HepG2 (cell line): ENCODE measurements around the gene ZNF287. TPM values are rescaled to one million over a fixed set of nuclear protein-coding genes. Genes with fewer than 3 reads are reported as not detected.

ENCODE experiments used
- ATF3 ChIP-seq: sonication (generic); formaldehyde crosslinking; IDR thresholded peaks from 2 replicates; pipeline ENCODE4 v1.4.0; 2020; ENCODE audit warnings: missing genetic modification reagents
- BORCS8-MEF2B ChIP-seq: sonication (generic); formaldehyde crosslinking; IDR thresholded peaks from 2 replicates; pipeline ENCODE4 v1.8.0; 2022; ENCODE audit warnings: mild to moderate bottlenecking, missing genetic modification reagents
- EED ChIP-seq: sonication (generic); formaldehyde crosslinking; IDR thresholded peaks from 2 replicates; pipeline ENCODE4 v1.5.0; 2020; ENCODE audit warnings: mild to moderate bottlenecking, missing genetic modification reagents
- ELF3 ChIP-seq: IDR thresholded peaks from 2 replicates; pipeline ENCODE4 v1.6.1; 2016; ENCODE audit warnings: missing genetic modification reagents, missing compliant biosample characterization
- FOSL1 ChIP-seq: sonication (generic); formaldehyde crosslinking; IDR thresholded peaks from 2 replicates; pipeline ENCODE4 v1.9.0; 2021; ENCODE audit warnings: missing genetic modification reagents, borderline replicate concordance
- FOSL2 ChIP-seq: sonication (generic); formaldehyde crosslinking; IDR thresholded peaks from 2 replicates; pipeline ENCODE4 v1.4.0; 2020; ENCODE audit warnings: missing genetic modification reagents
- ISX ChIP-seq: sonication (generic); formaldehyde crosslinking; conservative IDR thresholded peaks from 2 replicates; pipeline ENCODE4 v1.5.0; 2020; ENCODE audit warnings: missing genetic modification reagents
- JDP2 ChIP-seq: sonication (generic); formaldehyde crosslinking; IDR thresholded peaks from 2 replicates; pipeline ENCODE4 v1.8.1; 2022; ENCODE audit warnings: missing genetic modification reagents, borderline replicate concordance
- JUN ChIP-seq: sonication (generic); formaldehyde crosslinking; IDR thresholded peaks from 2 replicates; pipeline ENCODE4 v1.4.0; 2020; ENCODE audit warnings: mild to moderate bottlenecking, missing genetic modification reagents
- JUND ChIP-seq: sonication (generic); formaldehyde crosslinking; IDR thresholded peaks from 2 replicates; pipeline ENCODE4 v1.8.0; 2022; ENCODE audit warnings: mild to moderate bottlenecking, missing genetic modification reagents
- MEIS2 ChIP-seq: sonication (generic); formaldehyde crosslinking; IDR thresholded peaks from 2 replicates; pipeline ENCODE4 v1.9.0; 2021; ENCODE audit warnings: mild to moderate bottlenecking, missing genetic modification reagents
- NAIF1 ChIP-seq: sonication (generic); formaldehyde crosslinking; IDR thresholded peaks from 2 replicates; pipeline ENCODE4 v1.5.0; 2020; ENCODE audit warnings: mild to moderate bottlenecking, missing genetic modification reagents, borderline replicate concordance
- NFYC ChIP-seq: IDR thresholded peaks from 2 replicates; pipeline ENCODE4 v1.6.1; 2016; ENCODE audit warnings: missing genetic modification reagents, missing compliant biosample characterization
- PHF21A ChIP-seq: sonication (generic); formaldehyde crosslinking; IDR thresholded peaks from 2 replicates; pipeline ENCODE4 v1.5.0; 2020; ENCODE audit warnings: mild to moderate bottlenecking, missing genetic modification reagents
- RXRA ChIP-seq: sonication (generic); formaldehyde crosslinking; IDR thresholded peaks from 2 replicates; pipeline ENCODE4 v1.5.1; 2020; ENCODE audit warnings: missing genetic modification reagents
- SKIL ChIP-seq: sonication (generic); formaldehyde crosslinking; IDR thresholded peaks from 2 replicates; pipeline ENCODE4 v1.8.0; 2022; ENCODE audit warnings: missing genetic modification reagents, mild to moderate bottlenecking, moderate library complexity, borderline replicate concordance
- ZMYM3 ChIP-seq: sonication (generic); formaldehyde crosslinking; IDR thresholded peaks from 2 replicates; pipeline ENCODE4 v1.5.1; 2020; ENCODE audit warnings: mild to moderate bottlenecking, missing genetic modification reagents
- ZNF407 ChIP-seq: sonication (generic); formaldehyde crosslinking; IDR thresholded peaks from one replicate; pipeline ENCODE4 v1.5.1; 2020; ENCODE audit warnings: mild to moderate bottlenecking, missing genetic modification reagents; ENCODE audit errors: not compliant biosample characterization
- ZNF510 ChIP-seq: sonication (generic); formaldehyde crosslinking; IDR thresholded peaks from 2 replicates; pipeline ENCODE4 v1.4.0; 2020; ENCODE audit warnings: low read depth, mild to moderate bottlenecking, missing genetic modification reagents
- ZSCAN12 ChIP-seq: sonication (generic); formaldehyde crosslinking; IDR thresholded peaks from 2 replicates; pipeline ENCODE4 v1.9.0; 2021; ENCODE audit warnings: mild to moderate bottlenecking, missing genetic modification reagents
- polyA plus RNA-seq, 8 experiments: library from polyadenylated mRNA; depleted of rRNA in 3 of 8; stranded (reverse) in 7 of 8; unstranded in 1 of 8; fragments of >200 nt; fragmentation: Illumina TruSeq in 4 of 8; extraction: Trizol in 4 of 8; gene quantifications; 2 replicates each; pipeline versions ENCODE4 v1.2.1 to v1.2.3, GENCODE V29; 2011 to 2016; ENCODE audit warnings: low read depth in 4 of 8, missing spikeins in 1 of 8, mixed read lengths in 1 of 8; ENCODE audit not compliant: insufficient read depth in 1 of 8
- total RNA-seq, 5 experiments: library from RNA; depleted of rRNA; stranded (reverse); fragments of >200 nt; fragmentation: Illumina TruSeq; extraction: Trizol; gene quantifications; 2 replicates each; pipeline ENCODE4 v1.2.3, GENCODE V29; 2016; ENCODE audit warnings: low read depth in 1 of 5

Gene ZNF287
- total and polyA plus RNA-seq, 2 of the 13 experiments (the other 11 are each of a cell fraction or from before 2014, with no cell fraction given) = 0.21 TPM; not detected in 1

DNA sequence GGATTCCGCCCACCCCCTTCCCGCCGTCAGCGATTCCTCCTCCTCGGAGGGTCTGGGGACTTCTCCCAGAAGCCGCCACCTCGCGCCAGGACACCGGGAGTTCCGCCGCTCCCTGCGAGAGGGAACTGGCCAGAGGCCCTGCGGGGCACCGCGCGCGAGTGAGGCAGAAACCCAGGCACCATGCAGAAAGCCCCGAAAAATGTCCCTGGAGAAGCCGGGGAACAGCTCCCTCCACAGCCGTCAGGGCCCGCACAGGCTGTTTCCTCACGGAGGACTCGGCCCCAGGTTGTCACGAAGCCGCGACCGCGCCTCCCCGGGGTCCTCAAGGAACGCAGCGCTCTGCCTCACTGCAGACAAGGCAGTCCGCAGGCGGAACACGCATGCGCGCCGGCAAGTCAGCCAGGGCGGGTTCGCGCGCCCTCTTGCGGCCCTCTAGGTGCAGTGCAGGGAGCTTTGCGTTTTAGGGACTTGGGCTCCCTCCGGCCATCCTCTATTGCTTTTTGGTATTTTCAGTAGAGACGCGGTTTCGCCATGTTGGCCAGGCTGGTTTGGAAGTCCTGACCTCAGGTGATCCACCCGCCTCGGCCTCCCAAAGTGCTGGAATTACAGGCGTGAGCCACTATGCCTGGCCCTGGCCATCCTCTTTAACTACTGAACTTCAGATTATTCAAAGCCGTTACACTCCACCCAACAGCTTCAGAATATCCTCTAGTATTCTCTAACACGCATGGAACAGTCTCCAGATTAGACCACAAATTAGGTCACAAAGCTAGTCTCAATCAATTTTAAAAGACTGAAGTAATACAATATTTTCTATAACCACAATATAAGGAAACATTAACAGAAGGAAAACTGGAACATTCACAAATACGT, 20.3 kb upstream of the ZNF287 start (continued):
- peak; percentile 40 for TF ChIP-seq ZNF407 (CRISPR knock-in tag)
- no peak for TF ChIP-seq ZMYM3 (CRISPR knock-in tag)
- TF ChIP-seq BORCS8-MEF2B (CRISPR knock-in tag) = no peak
- no peak for TF ChIP-seq JDP2 (CRISPR knock-in tag)
- no peak for TF ChIP-seq ISX (CRISPR knock-in tag)
- no peak for TF ChIP-seq SKIL (CRISPR knock-in tag)
- no peak for TF ChIP-seq MEIS2
- 0 out of 2 replicates have a peak, but pooled peaks have one; percentile 61 for TF ChIP-seq EED (CRISPR knock-in tag)
- no peak for TF ChIP-seq ATF3
- no peak for TF ChIP-seq JUND (CRISPR knock-in tag)
- 0 out of 2 replicates have a peak, but pooled peaks have one; percentile 68 for TF ChIP-seq ZNF510 (CRISPR knock-in tag)
- TF ChIP-seq ELF3 = 0 out of 2 replicates have a peak, but pooled peaks have one; percentile 31
- no peak for TF ChIP-seq PHF21A (CRISPR knock-in tag)
- no peak for TF ChIP-seq NAIF1 (CRISPR knock-in tag)
- TF ChIP-seq FOSL1 (CRISPR knock-in tag) = no peak
- TF ChIP-seq FOSL2 = no peak
- TF ChIP-seq JUN (CRISPR knock-in tag) = no peak
- TF ChIP-seq RXRA (CRISPR knock-in tag) = no peak; the same call in 1 of the 2 replicates
- TF ChIP-seq NFYC = no peak
- no peak for TF ChIP-seq ZSCAN12 (CRISPR knock-in tag)
